Neural progenitor cell (in vitro differentiated cells): ENCODE data around the gene RAVER1. TPM values are rescaled to one million over a fixed set of nuclear protein-coding genes. Genes with fewer than 3 reads are reported as not detected.
"Not testable (repeated sequence)": the region's sequence is repeated elsewhere in the genome, so short reads cannot be mapped to it uniquely, and the experiment has no call there.

Experiments used
- DNase-seq: peaks from one replicate; pipeline ENCODE4 v3.0.0-alpha.2; 2016; ENCODE audit warnings: low spot score
- H2AFZ ChIP-seq: fragments of 200-600 bp; sonication (generic); replicated peaks from 2 replicates; pipeline ENCODE4 v1.6.1; 2016; ENCODE audit warnings: antibody characterized with exemption
- H3F3A ChIP-seq: fragments of 200-600 bp; sonication (generic); 2 replicates; pipeline ENCODE4 v1.6.1; 2016; ENCODE audit warnings: antibody characterized with exemption, low read depth
- H3K27ac ChIP-seq: fragments of 200-600 bp; sonication (generic); 2 replicates; pipeline ENCODE4 v1.5.1; 2016; ENCODE audit warnings: mild to moderate bottlenecking
- H3K27me3 ChIP-seq: fragments of 200-600 bp; sonication (generic); 2 replicates; pipeline ENCODE4 v1.6.1; 2016; ENCODE audit warnings: mild to moderate bottlenecking, moderate library complexity
- H3K36me3 ChIP-seq: fragments of 200-600 bp; sonication (generic); 2 replicates; pipeline ENCODE4 v1.5.1; 2016
- H3K4me1 ChIP-seq: fragments of 200-600 bp; sonication (generic); 2 replicates; pipeline ENCODE4 v1.6.1; 2016; ENCODE audit warnings: mixed run types
- H3K4me2 ChIP-seq: fragments of 200-600 bp; sonication (generic); 2 replicates; pipeline ENCODE4 v1.6.1; 2016
- H3K4me3 ChIP-seq: fragments of 200-600 bp; sonication (generic); 2 replicates; pipeline ENCODE4 v1.5.1; 2016
- H3K79me2 ChIP-seq: fragments of 200-600 bp; sonication (generic); 2 replicates; pipeline ENCODE4 v1.6.1; 2016; ENCODE audit warnings: low read depth
- H3K9ac ChIP-seq: fragments of 200-600 bp; sonication (generic); 2 replicates; pipeline ENCODE4 v1.6.1; 2016
- H3K9me3 ChIP-seq: fragments of 200-600 bp; sonication (generic); 2 replicates; pipeline ENCODE4 v1.5.1; 2016; ENCODE audit warnings: low read depth
- H4K20me1 ChIP-seq: fragments of 200-600 bp; sonication (generic); 2 replicates; pipeline ENCODE4 v1.6.1; 2016; ENCODE audit warnings: low read depth
- H3K27ac Mint-ChIP-seq: 3 replicates; pipeline ENCODE4 v1.8.0; 2021; ENCODE audit warnings: mixed read lengths
- H3K27me3 Mint-ChIP-seq: 2 replicates; pipeline ENCODE4 v1.8.0; 2022; ENCODE audit warnings: low read depth, mild to moderate bottlenecking, inconsistent platforms, moderate library complexity, mixed read lengths; ENCODE audit not compliant: insufficient read depth
- H3K36me3 Mint-ChIP-seq: 3 replicates; pipeline ENCODE4 v1.8.0; 2021; ENCODE audit warnings: mixed read lengths
- H3K4me1 Mint-ChIP-seq: 3 replicates; pipeline ENCODE4 v1.8.0; 2021; ENCODE audit warnings: mixed read lengths
- H3K4me3 Mint-ChIP-seq: 3 replicates; pipeline ENCODE4 v1.8.0; 2021; ENCODE audit warnings: mild to moderate bottlenecking, moderate library complexity, mixed read lengths
- H3K9me3 Mint-ChIP-seq: 3 replicates; pipeline ENCODE4 v1.8.0; 2020; ENCODE audit warnings: mixed read lengths
- CTCF ChIP-seq: fragments of 200-600 bp; sonication (generic); IDR thresholded peaks from 2 replicates; pipeline ENCODE4 v1.5.1; 2017; ENCODE audit warnings: antibody characterized with exemption, mild to moderate bottlenecking
- EZH2 ChIP-seq: fragments of 200-600 bp; sonication (generic); IDR thresholded peaks from 2 replicates; pipeline ENCODE4 v1.6.1; 2017; ENCODE audit warnings: antibody characterized with exemption, mild to moderate bottlenecking, moderate library complexity
- EZH2phosphoT487 ChIP-seq: fragments of 200-600 bp; sonication (generic); IDR thresholded peaks from 2 replicates; pipeline ENCODE4 v1.6.1; 2017; ENCODE audit warnings: antibody characterized with exemption
- total RNA-seq: library from RNA; depleted of rRNA; stranded (reverse); fragments of >200 nt; gene quantifications from 2 replicates; pipeline ENCODE4 v1.2.3, GENCODE V29; 2015; ENCODE audit warnings: low replicate concordance

RAVER1 gene
- total RNA-seq, 1 donor from 2014 or later, result 5.4 TPM

DNA sequence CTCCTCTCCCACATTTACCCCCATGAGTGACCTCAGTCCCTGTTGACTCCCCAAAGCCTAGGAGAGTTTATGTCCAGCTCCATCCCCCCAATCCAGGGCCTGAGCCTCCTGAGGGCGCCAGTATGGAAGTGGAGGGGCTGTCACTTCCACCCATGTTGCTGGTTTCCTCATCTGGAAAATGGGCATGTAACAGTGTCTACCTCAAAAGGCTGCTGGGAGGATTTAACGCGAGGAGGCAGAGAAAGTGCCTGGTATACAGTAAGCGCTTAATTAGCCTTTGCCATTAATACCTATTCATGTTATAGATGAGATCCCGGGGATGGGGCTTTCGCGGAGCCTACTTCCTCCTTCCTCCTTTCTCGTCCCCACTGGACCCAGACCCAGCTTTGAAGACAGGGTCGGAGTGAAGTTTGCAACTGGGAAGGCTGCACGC is 46.6 kb upstream of the RAVER1 start:
- Histone ChIP-seq H3K79me2 (peaks cover 11% of the 10 kb centered on the region), H3K27me3 (no peaks in the 10 kb centered on the region), H3K9ac (peak overlapping the region; percentile 47), H3K4me2 (peak overlapping the region; percentile 83), H3F3A (peaks cover 10% of the 10 kb centered on the region), H2AFZ (peak overlapping the region; percentile 86), H3K36me3 (no peaks in the 10 kb centered on the region), H3K4me3 (peak overlapping the region; percentile 72), H3K27ac (no peak overlapping the region), H3K4me1 (peaks cover 4% of the 10 kb centered on the region), H3K9me3 (no peaks in the 10 kb centered on the region), H4K20me1 (no peaks in the 10 kb centered on the region)
- no peak for TF ChIP-seq EZH2
- TF ChIP-seq CTCF, result no peak
- no peak for TF ChIP-seq EZH2phosphoT487
- Mint-ChIP-seq H3K9me3 (no peaks in the 10 kb centered on the region), H3K4me1 (peaks cover 9% of the 10 kb centered on the region), H3K27ac (no peak overlapping the region), H3K36me3 (peaks cover 10% of the 10 kb centered on the region), H3K27me3 (peaks cover 2% of the 10 kb centered on the region), H3K4me3 (peak overlapping the region; percentile 93)
- no peak for DNase-seq

DNA sequence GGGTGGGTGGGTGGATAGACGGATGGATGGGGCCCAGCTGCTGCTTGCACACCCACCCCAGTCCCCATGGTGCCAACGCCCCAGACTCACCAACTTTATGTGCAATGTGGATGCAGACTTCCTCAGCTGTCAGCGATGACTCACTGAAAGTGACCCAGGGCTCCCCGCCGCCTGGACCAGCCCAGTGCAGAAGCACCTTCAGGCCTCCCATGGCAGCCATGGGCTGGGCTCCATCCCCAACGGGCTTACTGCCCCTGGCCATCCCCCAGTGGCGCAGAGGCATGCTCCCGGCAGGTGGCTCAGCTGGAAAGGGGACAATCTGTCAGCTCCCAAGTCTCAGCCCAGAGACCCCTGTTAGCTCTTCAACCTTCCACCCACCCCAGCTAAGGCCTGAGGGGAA is 44.8 kb upstream of the RAVER1 start:
- Histone ChIP-seq H3K4me2 (no peak overlapping the region), H3F3A (peaks cover 10% of the 10 kb centered on the region), H3K27me3 (no peaks in the 10 kb centered on the region), H2AFZ (no peak overlapping the region), H3K4me1 (peaks cover 4% of the 10 kb centered on the region), H3K36me3 (no peaks in the 10 kb centered on the region), H4K20me1 (no peaks in the 10 kb centered on the region), H3K9ac (no peak overlapping the region), H3K27ac (no peak overlapping the region), H3K79me2 (peaks cover 11% of the 10 kb centered on the region), H3K9me3 (no peaks in the 10 kb centered on the region), H3K4me3 (no peak overlapping the region)
- no peak for TF ChIP-seq EZH2
- TF ChIP-seq CTCF, result no peak
- no peak for TF ChIP-seq EZH2phosphoT487
- Mint-ChIP-seq H3K36me3 (peaks cover 11% of the 10 kb centered on the region), H3K4me3 (no peak overlapping the region), H3K4me1 (peaks cover 9% of the 10 kb centered on the region), H3K9me3 (no peaks in the 10 kb centered on the region), H3K27me3 (no peaks in the 10 kb centered on the region), H3K27ac (no peak overlapping the region)
- no peak for DNase-seq

DNA sequence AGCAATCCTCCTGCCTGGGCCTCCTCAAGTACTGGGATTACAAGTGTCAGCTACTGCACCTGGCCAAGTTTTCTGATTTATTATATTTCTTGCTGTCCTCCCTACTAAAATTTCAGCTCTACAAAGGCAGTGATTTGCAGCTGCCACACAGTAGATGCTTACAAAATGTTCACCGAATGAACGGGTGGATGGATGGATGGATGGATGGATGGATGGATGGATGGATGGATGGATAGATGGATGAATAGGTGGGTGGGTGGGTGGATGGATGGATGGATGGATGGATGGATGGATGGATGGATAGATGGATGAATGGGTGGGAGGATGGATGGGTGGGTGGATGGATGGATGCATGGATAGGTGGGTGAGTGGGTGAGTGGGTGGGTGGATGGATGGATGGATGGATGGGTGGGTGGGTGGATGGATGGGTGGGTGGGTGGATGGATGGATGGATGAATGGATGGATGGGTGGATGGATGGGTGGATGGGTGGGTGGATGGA is 43.9 kb upstream of the RAVER1 start:
- H3K36me3 Mint-ChIP-seq, result peaks cover 11% of the 10 kb centered on the region
- H3K4me1 Mint-ChIP-seq, H3K9me3 Mint-ChIP-seq, H2AFZ ChIP-seq, H3K4me2 ChIP-seq, H3K27me3 Mint-ChIP-seq, H4K20me1 ChIP-seq, H3K27me3 ChIP-seq, H3K27ac Mint-ChIP-seq, H3K4me3 Mint-ChIP-seq, H3K4me1 ChIP-seq, H3K9me3 ChIP-seq, H3K4me3 ChIP-seq, H3K9ac ChIP-seq, H3K36me3 ChIP-seq, DNase-seq, H3K27ac ChIP-seq: not testable (repeated sequence)
- Histone ChIP-seq H3K79me2 (peaks cover 11% of the 10 kb centered on the region), H3F3A (peaks cover 10% of the 10 kb centered on the region)

DNA sequence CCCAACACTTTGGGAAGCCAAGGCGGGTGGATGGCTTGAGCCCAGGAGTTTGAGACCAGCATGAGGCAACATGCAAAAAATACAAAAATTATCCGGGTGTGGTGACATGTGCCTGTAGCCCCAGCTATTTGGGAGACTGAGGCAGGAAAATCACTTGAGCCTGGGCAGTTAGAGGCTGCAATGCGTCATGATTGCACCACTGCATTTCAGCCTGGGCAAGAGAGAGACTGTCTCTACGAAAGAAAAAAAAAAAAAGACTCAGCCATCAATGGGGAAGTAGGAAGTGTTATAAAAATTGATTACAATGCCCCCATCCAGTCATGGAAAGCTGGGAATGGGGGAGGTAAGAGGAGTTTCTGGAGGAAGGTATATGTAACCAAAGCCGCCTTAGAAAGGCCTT is 41.6 kb upstream of the RAVER1 start:
- H3K36me3 Mint-ChIP-seq, result peaks cover 11% of the 10 kb centered on the region
- Histone ChIP-seq H3K27me3 (no peaks in the 10 kb centered on the region), H2AFZ (no peak overlapping the region), H3K79me2 (peaks cover 10% of the 10 kb centered on the region), H3K9me3 (no peaks in the 10 kb centered on the region), H3F3A (no peaks in the 10 kb centered on the region), H3K4me1 (peaks cover 4% of the 10 kb centered on the region), H3K27ac (no peak overlapping the region), H3K9ac (no peak overlapping the region), H3K4me3 (no peak overlapping the region), H3K36me3 (no peaks in the 10 kb centered on the region), H4K20me1 (no peaks in the 10 kb centered on the region), H3K4me2 (no peak overlapping the region)
- H3K9me3 Mint-ChIP-seq, result no peaks in the 10 kb centered on the region
- no peak overlapping the region for H3K4me3 Mint-ChIP-seq
- H3K27me3 Mint-ChIP-seq, result no peaks in the 10 kb centered on the region
- H3K4me1 Mint-ChIP-seq, result peaks cover 5% of the 10 kb centered on the region
- TF ChIP-seq EZH2 (no peak), EZH2phosphoT487 (no peak), CTCF (no peak)
- DNase-seq, result no peak
- no peak overlapping the region for H3K27ac Mint-ChIP-seq
